Smooth muscle cell (in vitro differentiated cells): ENCODE data around the gene PLPPR4. TPM values are rescaled to one million over a fixed set of nuclear protein-coding genes. Genes with fewer than 3 reads are reported as not detected.

Experiments
- DNase-seq: peaks from one replicate; lab custom pipeline; 2025; ENCODE audit not compliant: unreplicated experiment; lab: John Stamatoyannopoulos, UW
- H2AFZ ChIP-seq: fragments of 200-600 bp; sonication (generic); 2 replicates; pipeline ENCODE4 v1.6.0; 2016; ENCODE audit warnings: antibody characterized with exemption, low read depth, mild to moderate bottlenecking
- H3F3A ChIP-seq: fragments of 200-600 bp; sonication (generic); 2 replicates; pipeline ENCODE4 v1.6.0; 2017; ENCODE audit warnings: antibody characterized with exemption, low read depth
- H3K27ac ChIP-seq: fragments of 200-600 bp; sonication (generic); 2 replicates; pipeline ENCODE4 v1.5.1; 2016; ENCODE audit warnings: low read depth, mild to moderate bottlenecking
- H3K27me3 ChIP-seq: fragments of 200-600 bp; sonication (generic); 2 replicates; pipeline ENCODE4 v1.6.1; 2016; ENCODE audit warnings: low read depth, mild to moderate bottlenecking
- H3K36me3 ChIP-seq: fragments of 200-600 bp; sonication (generic); 2 replicates; pipeline ENCODE4 v1.5.1; 2016; ENCODE audit warnings: low read depth
- H3K4me1 ChIP-seq: fragments of 200-600 bp; sonication (generic); 2 replicates; pipeline ENCODE4 v1.5.1; 2016; ENCODE audit warnings: low read depth
- H3K4me2 ChIP-seq: fragments of 200-600 bp; sonication (generic); 2 replicates; pipeline ENCODE4 v1.6.0; 2016; ENCODE audit warnings: mild to moderate bottlenecking
- H3K4me3 ChIP-seq: fragments of 200-600 bp; sonication (generic); 2 replicates; pipeline ENCODE4 v1.5.1; 2016; ENCODE audit warnings: mild to moderate bottlenecking
- H3K79me2 ChIP-seq: fragments of 200-600 bp; sonication (generic); 2 replicates; pipeline ENCODE4 v1.6.0; 2016; ENCODE audit warnings: low read depth, mild to moderate bottlenecking
- H3K9ac ChIP-seq: fragments of 200-600 bp; sonication (generic); 2 replicates; pipeline ENCODE4 v1.6.0; 2016; ENCODE audit warnings: low read depth
- H3K9me3 ChIP-seq: fragments of 200-600 bp; sonication (generic); replicated peaks from 2 replicates; pipeline ENCODE4 v1.5.1; 2016; ENCODE audit warnings: low read depth
- H4K20me1 ChIP-seq: fragments of 200-600 bp; sonication (generic); 2 replicates; pipeline ENCODE4 v1.6.0; 2016; ENCODE audit warnings: low read depth
- WGBS: methylation state at CpG from one replicate; pipeline ENCODE4 v1.1.7; 2016; ENCODE audit warnings: low lambda C conversion rate; 5-methylcytosine and 5-hydroxymethylcytosine counted together
- polyA plus RNA-seq: library from polyadenylated mRNA; unstranded; fragments of >200 nt; fragmentation: Nextera tagmentation; extraction: Ambion mirVana; gene quantifications from 2 replicates; pipeline ENCODE4 v1.2.1, GENCODE V29; 2016
- total RNA-seq: library from RNA; depleted of rRNA; stranded (reverse); fragments of >200 nt; gene quantifications from 2 replicates; pipeline ENCODE4 v1.2.3, GENCODE V29; 2014
- TF ChIP-seq, protein P1 (sequence below): fragments of 200-600 bp; sonication (generic); IDR thresholded peaks from 2 replicates; pipeline ENCODE4 v1.5.1; 2017; ENCODE audit warnings: borderline replicate concordance, mild to moderate bottlenecking, antibody characterized with exemption; ENCODE audit not compliant: insufficient read depth, poor library complexity, severe bottlenecking

The PLPPR4 gene
- total and polyA plus RNA-seq, 2 experiments from 2014 or later: 4.6 to 8.4 TPM

DNA sequence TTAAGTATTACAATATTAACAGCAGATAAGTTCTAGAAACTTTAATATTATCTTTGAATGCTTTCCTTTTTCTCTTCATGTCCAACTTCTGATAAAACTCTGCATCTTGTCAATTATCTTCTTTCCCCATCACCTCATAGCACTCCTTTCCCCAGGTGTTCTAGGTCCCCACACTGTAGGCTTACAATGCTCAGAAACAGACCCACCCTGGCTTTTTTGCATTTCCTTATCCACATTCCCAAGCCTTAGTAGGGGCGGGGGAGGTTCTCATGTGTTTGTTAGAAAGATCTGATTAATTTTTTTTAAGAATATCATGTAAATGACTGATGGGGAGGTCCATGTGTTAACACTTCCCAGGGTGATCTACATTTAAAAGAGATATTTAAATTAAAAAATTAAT lies 63.9 kb downstream of the PLPPR4 start:
- DNase-seq: no peak
- Histone ChIP-seq H3F3A (no peaks in the 10 kb centered on the region), H4K20me1 (no peaks in the 10 kb centered on the region), H3K36me3 (no peaks in the 10 kb centered on the region), H3K27ac (no peak overlapping the region), H3K4me1 (no peaks in the 10 kb centered on the region), H3K27me3 (no peaks in the 10 kb centered on the region), H2AFZ (no peak overlapping the region), H3K9ac (no peak overlapping the region), H3K4me3 (no peak overlapping the region), H3K9me3 (no peaks in the 10 kb centered on the region), H3K79me2 (no peaks in the 10 kb centered on the region), H3K4me2 (no peak overlapping the region)
- WGBS: 82% methylated on average over 1 of the region's 1 CpG
- TF ChIP-seq, protein P1, sequence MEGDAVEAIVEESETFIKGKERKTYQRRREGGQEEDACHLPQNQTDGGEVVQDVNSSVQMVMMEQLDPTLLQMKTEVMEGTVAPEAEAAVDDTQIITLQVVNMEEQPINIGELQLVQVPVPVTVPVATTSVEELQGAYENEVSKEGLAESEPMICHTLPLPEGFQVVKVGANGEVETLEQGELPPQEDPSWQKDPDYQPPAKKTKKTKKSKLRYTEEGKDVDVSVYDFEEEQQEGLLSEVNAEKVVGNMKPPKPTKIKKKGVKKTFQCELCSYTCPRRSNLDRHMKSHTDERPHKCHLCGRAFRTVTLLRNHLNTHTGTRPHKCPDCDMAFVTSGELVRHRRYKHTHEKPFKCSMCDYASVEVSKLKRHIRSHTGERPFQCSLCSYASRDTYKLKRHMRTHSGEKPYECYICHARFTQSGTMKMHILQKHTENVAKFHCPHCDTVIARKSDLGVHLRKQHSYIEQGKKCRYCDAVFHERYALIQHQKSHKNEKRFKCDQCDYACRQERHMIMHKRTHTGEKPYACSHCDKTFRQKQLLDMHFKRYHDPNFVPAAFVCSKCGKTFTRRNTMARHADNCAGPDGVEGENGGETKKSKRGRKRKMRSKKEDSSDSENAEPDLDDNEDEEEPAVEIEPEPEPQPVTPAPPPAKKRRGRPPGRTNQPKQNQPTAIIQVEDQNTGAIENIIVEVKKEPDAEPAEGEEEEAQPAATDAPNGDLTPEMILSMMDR: no peak

DNA sequence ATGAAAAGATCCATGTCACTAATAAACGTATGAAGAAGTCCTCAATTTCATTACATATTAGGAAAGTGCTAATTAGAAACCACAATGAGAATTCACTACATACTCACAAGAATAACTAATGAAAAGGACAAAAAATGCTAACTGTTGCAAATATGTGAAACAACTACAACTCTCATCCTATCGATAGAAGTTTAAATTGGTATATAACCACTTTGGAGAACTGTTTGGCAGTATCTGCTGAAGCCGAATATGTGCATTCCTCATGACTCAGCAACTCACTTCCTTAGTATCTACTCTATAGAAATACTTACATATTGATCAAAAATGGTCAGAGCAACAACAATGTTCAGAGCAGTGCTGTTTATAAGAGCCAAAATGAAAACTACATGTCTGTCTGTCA lies 66.8 kb downstream of the PLPPR4 start:
- Histone ChIP-seq H3K79me2 (no peaks in the 10 kb centered on the region), H2AFZ (no peak overlapping the region), H3K27me3 (no peaks in the 10 kb centered on the region), H3K9ac (no peak overlapping the region), H3K4me2 (no peak overlapping the region), H3K27ac (no peak overlapping the region), H3F3A (no peaks in the 10 kb centered on the region), H3K36me3 (no peaks in the 10 kb centered on the region), H3K4me1 (no peaks in the 10 kb centered on the region), H3K9me3 (no peaks in the 10 kb centered on the region), H4K20me1 (no peaks in the 10 kb centered on the region), H3K4me3 (no peak overlapping the region)
- WGBS: 86% methylated on average over 3 of the region's 3 CpGs
- DNase-seq: no peak
- TF ChIP-seq, protein P1: no peak

DNA sequence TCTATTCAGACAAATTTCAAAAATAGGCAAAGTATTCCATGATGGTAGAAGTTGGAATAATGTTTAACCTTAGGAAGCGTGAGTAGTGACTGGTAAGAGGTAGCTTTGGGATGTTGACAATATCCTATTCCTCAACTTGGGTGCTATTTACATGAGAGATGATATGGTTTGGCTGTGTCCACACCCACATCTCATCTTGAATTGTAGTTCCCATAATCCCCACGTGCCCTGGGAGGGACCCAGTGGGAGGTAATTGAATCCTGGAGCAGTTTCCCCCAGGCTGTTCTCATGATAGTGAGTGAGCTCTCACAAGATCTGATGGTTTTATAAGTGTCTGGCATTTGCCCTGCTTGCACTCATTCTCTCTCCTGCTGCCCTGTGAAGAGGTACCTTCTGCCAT lies 67.3 kb downstream of the PLPPR4 start:
- Histone ChIP-seq H4K20me1 (no peaks in the 10 kb centered on the region), H3K27me3 (no peaks in the 10 kb centered on the region), H3K9me3 (no peaks in the 10 kb centered on the region), H3K4me3 (no peak overlapping the region), H3F3A (no peaks in the 10 kb centered on the region), H3K36me3 (no peaks in the 10 kb centered on the region), H3K9ac (no peak overlapping the region), H3K4me1 (no peaks in the 10 kb centered on the region), H3K4me2 (no peak overlapping the region), H3K79me2 (no peaks in the 10 kb centered on the region), H2AFZ (no peak overlapping the region), H3K27ac (no peak overlapping the region)
- DNase-seq: no peak
- WGBS: 69% methylated on average over 2 of the region's 2 CpGs
- TF ChIP-seq, protein P1: no peak

DNA sequence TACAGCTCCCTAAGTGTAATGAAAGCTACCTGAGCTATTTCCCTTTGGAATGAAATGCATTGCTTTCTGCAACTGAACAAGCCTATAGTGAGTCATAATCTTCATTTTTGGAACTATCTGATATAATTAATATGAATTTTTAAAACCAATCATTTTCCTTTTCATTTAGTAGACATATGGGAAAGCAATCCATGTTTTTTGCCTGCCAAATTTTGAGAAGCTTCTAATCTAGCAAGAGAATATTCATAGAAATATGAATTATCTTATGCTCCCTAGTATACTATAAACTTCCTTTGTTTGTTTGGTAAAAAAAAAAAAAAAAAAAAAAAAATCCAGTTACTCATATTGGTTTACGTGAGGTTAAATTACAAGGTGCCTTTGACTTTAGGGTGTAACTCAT lies 68.3 kb downstream of the PLPPR4 start:
- Histone ChIP-seq H3K4me2 (no peak overlapping the region), H3K27me3 (no peaks in the 10 kb centered on the region), H3K79me2 (no peaks in the 10 kb centered on the region), H3K9me3 (no peaks in the 10 kb centered on the region), H4K20me1 (no peaks in the 10 kb centered on the region), H3F3A (no peaks in the 10 kb centered on the region), H3K27ac (no peak overlapping the region), H3K36me3 (no peaks in the 10 kb centered on the region), H3K9ac (no peak overlapping the region), H3K4me1 (no peaks in the 10 kb centered on the region), H2AFZ (no peak overlapping the region), H3K4me3 (no peak overlapping the region)
- TF ChIP-seq, protein P1: no peak
- no peak for DNase-seq
- WGBS: 98% methylated on average over 1 of the region's 1 CpG
